HFFc6 (cell line): ENCODE data around the gene SIL1. TPM values are rescaled to one million over a fixed set of nuclear protein-coding genes. Genes with fewer than 3 reads are reported as not detected.
"Not testable (repeated sequence)": the region's sequence is repeated elsewhere in the genome, so short reads cannot be mapped to it uniquely, and the experiment has no call there.

Experiments
- DNase-seq: peaks from one replicate; pipeline ENCODE4 v3.0.0-alpha.2; 2018
- H3K27ac Mint-ChIP-seq: 2 replicates; pipeline ENCODE4 v1.8.0; 2020; ENCODE audit warnings: mild to moderate bottlenecking, mixed read lengths
- H3K27me3 Mint-ChIP-seq: 2 replicates; pipeline ENCODE4 v1.8.0; 2021; ENCODE audit warnings: mild to moderate bottlenecking, moderate library complexity, mixed read lengths; ENCODE audit not compliant: insufficient read depth
- H3K36me3 Mint-ChIP-seq: 2 replicates; pipeline ENCODE4 v1.8.0; 2021; ENCODE audit warnings: low read depth, mixed read lengths
- H3K4me1 Mint-ChIP-seq: 2 replicates; pipeline ENCODE4 v1.8.0; 2020; ENCODE audit warnings: low read depth, mixed read lengths
- H3K4me3 Mint-ChIP-seq: 2 replicates; pipeline ENCODE4 v1.8.0; 2020; ENCODE audit warnings: mild to moderate bottlenecking, moderate library complexity, mixed read lengths
- H3K9me3 Mint-ChIP-seq: 2 replicates; pipeline ENCODE4 v1.8.0; 2020; ENCODE audit warnings: mild to moderate bottlenecking, mixed read lengths
- total RNA-seq, 6 experiments: library from RNA; stranded (reverse); fragmentation: NEBNext Ultra II Directional; extraction: Animal tissue kit (Norgen Biotek cat#: 25700); gene quantifications; 2 replicates in 1 of 6; 3 replicates in 5 of 6; pipeline ENCODE4 v1.2.3, GENCODE V29; 2021
- TF ChIP-seq, protein P1 (sequence below): fragments of 200-600 bp; sonication (generic); IDR thresholded peaks from 2 replicates; pipeline ENCODE4 v1.5.0; 2021; ENCODE audit warnings: antibody characterized with exemption, mild to moderate bottlenecking

SIL1 gene
- total RNA-seq, 6 experiments from 2014 or later: 64.7 to 84.7 (median 78.7) TPM

DNA sequence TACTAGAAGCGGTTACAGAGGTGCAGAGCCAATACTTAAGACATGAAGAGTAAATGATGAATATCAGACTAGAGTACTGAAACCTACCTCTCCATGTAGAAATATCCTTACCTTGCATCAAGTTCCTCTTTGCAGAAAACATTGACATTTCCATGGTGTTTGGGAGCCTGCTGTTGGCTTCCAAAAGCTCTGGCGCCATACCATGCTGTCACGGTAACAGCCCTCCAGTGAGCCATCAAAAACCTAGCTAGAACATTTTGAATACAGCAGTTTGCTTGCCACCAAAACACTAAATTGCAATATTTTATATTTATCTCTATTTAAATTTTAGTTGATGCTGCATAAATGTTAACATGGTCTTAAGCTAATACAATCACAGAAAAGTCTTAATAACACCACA, 179.0 kb downstream of the SIL1 start:
- no peak overlapping the region for H3K27ac Mint-ChIP-seq
- peaks cover 32% of the 10 kb centered on the region for H3K36me3 Mint-ChIP-seq

DNA sequence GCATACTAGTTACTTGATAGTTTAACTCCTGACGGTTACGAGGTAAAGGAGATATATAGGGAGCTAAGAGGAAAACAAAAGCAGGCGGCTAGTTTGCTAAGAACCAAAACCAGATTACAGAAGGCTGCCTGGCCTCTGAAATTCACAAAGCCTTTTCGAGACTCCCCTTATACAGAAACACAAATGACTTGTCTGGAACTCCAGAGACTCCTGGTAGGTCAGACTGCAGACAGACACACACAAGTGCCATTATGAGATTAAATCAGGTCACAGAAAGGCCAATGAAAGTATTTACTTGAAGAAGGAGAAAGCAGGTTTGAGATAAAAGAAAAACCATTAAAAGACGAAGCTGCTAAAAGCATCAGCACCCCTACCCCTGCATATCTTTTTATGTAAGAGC, 180.5 kb downstream of the SIL1 start:
- Mint-ChIP-seq H3K4me3 (no peak overlapping the region), H3K27ac (no peak overlapping the region), H3K36me3 (peaks cover 28% of the 10 kb centered on the region), H3K27me3 (no peaks in the 10 kb centered on the region; the same call in 1 of the 2 replicates), H3K9me3 (no peaks in the 10 kb centered on the region), H3K4me1 (peaks cover 19% of the 10 kb centered on the region)
- no peak for DNase-seq
- TF ChIP-seq, protein P1, sequence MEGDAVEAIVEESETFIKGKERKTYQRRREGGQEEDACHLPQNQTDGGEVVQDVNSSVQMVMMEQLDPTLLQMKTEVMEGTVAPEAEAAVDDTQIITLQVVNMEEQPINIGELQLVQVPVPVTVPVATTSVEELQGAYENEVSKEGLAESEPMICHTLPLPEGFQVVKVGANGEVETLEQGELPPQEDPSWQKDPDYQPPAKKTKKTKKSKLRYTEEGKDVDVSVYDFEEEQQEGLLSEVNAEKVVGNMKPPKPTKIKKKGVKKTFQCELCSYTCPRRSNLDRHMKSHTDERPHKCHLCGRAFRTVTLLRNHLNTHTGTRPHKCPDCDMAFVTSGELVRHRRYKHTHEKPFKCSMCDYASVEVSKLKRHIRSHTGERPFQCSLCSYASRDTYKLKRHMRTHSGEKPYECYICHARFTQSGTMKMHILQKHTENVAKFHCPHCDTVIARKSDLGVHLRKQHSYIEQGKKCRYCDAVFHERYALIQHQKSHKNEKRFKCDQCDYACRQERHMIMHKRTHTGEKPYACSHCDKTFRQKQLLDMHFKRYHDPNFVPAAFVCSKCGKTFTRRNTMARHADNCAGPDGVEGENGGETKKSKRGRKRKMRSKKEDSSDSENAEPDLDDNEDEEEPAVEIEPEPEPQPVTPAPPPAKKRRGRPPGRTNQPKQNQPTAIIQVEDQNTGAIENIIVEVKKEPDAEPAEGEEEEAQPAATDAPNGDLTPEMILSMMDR: no peak

More for the DNA sequence above, 179.0 kb downstream of the SIL1 start:
- DNase-seq: no peak
- Mint-ChIP-seq H3K9me3 (no peaks in the 10 kb centered on the region), H3K4me1 (peaks cover 15% of the 10 kb centered on the region), H3K4me3 (no peak overlapping the region), H3K27me3 (no peaks in the 10 kb centered on the region; the same call in 1 of the 2 replicates)
- TF ChIP-seq, protein P1: no peak

DNA sequence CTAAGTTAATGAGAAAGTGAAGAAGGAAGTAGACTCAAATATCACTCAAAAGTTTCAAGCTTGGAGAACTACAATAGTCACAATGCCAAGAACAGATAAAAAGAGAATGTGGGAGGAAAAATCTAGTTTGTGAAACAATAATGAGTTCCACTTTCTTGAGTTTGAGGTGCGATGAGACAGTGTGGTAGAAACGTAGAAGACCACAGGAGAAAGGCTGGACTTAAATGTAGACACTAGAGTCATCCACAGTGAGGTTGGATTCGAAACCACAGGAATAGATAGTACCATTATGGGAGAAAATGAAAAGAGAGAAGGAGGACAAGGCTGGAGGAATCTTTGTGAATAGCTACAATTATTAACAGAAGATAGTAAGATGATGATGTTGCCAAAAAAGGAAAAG, 182.0 kb downstream of the SIL1 start:
- H3K9me3 Mint-ChIP-seq: no peaks in the 10 kb centered on the region
- H3K4me3 Mint-ChIP-seq: no peak overlapping the region
- TF ChIP-seq, protein P1: no peak
- DNase-seq: no peak
- H3K36me3 Mint-ChIP-seq: peaks cover 31% of the 10 kb centered on the region
- H3K27me3 Mint-ChIP-seq: peaks cover 2% of the 10 kb centered on the region
- H3K27ac Mint-ChIP-seq: no peak overlapping the region
- peaks cover 19% of the 10 kb centered on the region for H3K4me1 Mint-ChIP-seq

DNA sequence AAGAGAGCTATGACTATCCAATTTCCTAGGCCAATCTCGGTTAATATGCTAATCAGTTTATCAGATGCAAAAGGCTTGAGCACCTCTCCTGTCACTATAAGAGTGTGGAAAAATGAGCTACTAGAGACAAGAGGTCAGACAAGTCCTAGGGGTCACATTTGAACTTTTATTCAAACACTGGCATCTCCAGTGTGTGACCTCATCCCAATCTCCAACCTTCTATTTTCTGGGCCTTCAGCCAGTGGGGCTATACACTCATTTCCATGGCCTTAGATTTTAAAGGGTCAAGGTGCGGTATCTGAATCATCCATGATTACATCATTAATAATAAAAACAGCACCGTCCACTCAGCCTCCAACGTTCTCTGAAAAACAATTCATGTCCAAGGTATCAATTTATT, 183.4 kb downstream of the SIL1 start:
- peaks cover 2% of the 10 kb centered on the region for H3K27me3 Mint-ChIP-seq
- peaks cover 19% of the 10 kb centered on the region for H3K4me1 Mint-ChIP-seq
- H3K27ac Mint-ChIP-seq: peak overlapping the region; percentile 38; the same call in 1 of the 2 replicates
- H3K4me3 Mint-ChIP-seq: no peak overlapping the region
- no peaks in the 10 kb centered on the region for H3K9me3 Mint-ChIP-seq
- peaks cover 27% of the 10 kb centered on the region for H3K36me3 Mint-ChIP-seq
- peak; percentile 90 for DNase-seq
- TF ChIP-seq, protein P1: no peak

DNA sequence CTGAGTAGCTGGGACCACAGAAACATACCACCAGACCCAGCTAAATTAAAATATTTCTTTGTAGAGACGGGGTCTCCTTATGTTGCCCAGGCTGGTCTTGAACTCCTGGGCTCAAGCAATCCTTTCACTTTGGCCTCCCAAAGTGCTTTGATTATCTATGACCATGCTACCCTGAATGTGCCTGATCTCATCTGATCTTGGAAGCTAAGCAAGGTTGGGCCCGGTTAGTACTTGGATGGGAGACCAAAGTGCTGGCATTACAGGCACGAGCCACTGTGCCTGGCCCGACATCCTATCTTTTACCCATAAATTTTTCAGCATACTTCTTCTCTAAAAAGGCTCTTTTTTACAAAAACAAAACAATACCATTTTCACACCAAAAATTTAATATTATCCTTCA, 186.0 kb downstream of the SIL1 start:
- TF ChIP-seq, protein P1: no peak
- no peak overlapping the region for H3K27ac Mint-ChIP-seq
- H3K36me3 Mint-ChIP-seq: peaks cover 14% of the 10 kb centered on the region
- no peak for DNase-seq
- H3K4me3 Mint-ChIP-seq: no peak overlapping the region
- peaks cover 19% of the 10 kb centered on the region for H3K4me1 Mint-ChIP-seq
- peaks cover 2% of the 10 kb centered on the region for H3K27me3 Mint-ChIP-seq
- H3K9me3 Mint-ChIP-seq: no peaks in the 10 kb centered on the region

DNA sequence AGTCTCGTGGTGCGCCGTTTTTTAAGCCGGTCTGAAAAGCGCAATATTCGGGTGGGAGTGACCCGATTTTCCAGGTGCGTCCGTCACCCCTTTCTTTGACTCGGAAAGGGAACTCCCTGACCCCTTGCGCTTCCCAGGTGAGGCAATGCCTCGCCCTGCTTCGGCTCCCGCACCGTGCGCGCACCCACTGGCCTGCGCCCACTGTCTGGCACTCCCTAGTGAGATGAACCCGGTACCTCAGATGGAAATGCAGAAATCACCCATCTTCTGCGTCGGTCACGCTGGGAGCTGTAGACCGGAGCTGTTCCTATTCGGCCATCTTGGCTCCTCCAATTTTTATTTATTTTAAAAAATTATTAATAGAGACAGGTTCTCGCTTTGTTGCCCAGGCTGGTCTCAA, 187.0 kb downstream of the SIL1 start:
- H3K9me3 Mint-ChIP-seq, H3K4me3 Mint-ChIP-seq, H3K27me3 Mint-ChIP-seq, H3K36me3 Mint-ChIP-seq, H3K27ac Mint-ChIP-seq, DNase-seq: not testable (repeated sequence)
- peaks cover 19% of the 10 kb centered on the region for H3K4me1 Mint-ChIP-seq
